ENCODE data around the gene PALM2AKAP2.

PALM2AKAP2 gene

GRCh38 chr9:109771796-109772531 is 8.0 kb upstream of the PALM2AKAP2 start:
- no peak for DNase-seq (ENCODE audit: low read depth, low spot score)

GRCh38 chr9:109775516-109775915 is 4.5 kb upstream of the PALM2AKAP2 start:
- DNase-seq (ENCODE audit: low read depth, low spot score) = no peak

- no peak for DNase-seq (ENCODE audit: low read depth, low spot score)
Measured at GRCh38 chr9:109776391-109776790, 3.6 kb upstream of the PALM2AKAP2 start.

GRCh38 chr9:109780453-109781033 is 545 bp downstream of the PALM2AKAP2 start:
- no peak for DNase-seq (ENCODE audit: low read depth, low spot score)

- DNase-seq (ENCODE audit: low read depth, low spot score) = no peak
Measured at GRCh38 chr9:109781086-109781485, 1.1 kb downstream of the PALM2AKAP2 start.

GRCh38 chr9:109781541-109782197 is 1.7 kb downstream of the PALM2AKAP2 start:
- DNase-seq (ENCODE audit: low read depth, low spot score) = no peak

GRCh38 chr9:109787735-109788134 is 7.7 kb downstream of the PALM2AKAP2 start:
- no peak for DNase-seq (ENCODE audit: low read depth, low spot score)

- no peak for DNase-seq (ENCODE audit: low read depth, low spot score)
Measured at GRCh38 chr9:109789556-109789955, 9.6 kb downstream of the PALM2AKAP2 start.

- DNase-seq (ENCODE audit: low read depth, low spot score) = no peak
Measured at GRCh38 chr9:109789971-109790370, 10.0 kb downstream of the PALM2AKAP2 start.

GRCh38 chr9:109791003-109791677 is 11.1 kb downstream of the PALM2AKAP2 start:
- no peak for DNase-seq (ENCODE audit: low read depth, low spot score)

- no peak for DNase-seq (ENCODE audit: low read depth, low spot score)
Measured at GRCh38 chr9:109791747-109792146, 11.7 kb downstream of the PALM2AKAP2 start.

- no peak for DNase-seq (ENCODE audit: low read depth, low spot score)
Measured at GRCh38 chr9:109792951-109793546, 13.1 kb downstream of the PALM2AKAP2 start.

- DNase-seq (ENCODE audit: low read depth, low spot score) = no peak
Measured at GRCh38 chr9:109793921-109794320, 13.9 kb downstream of the PALM2AKAP2 start.

- no peak for DNase-seq (ENCODE audit: low read depth, low spot score)
Measured at GRCh38 chr9:109794361-109795012, 14.5 kb downstream of the PALM2AKAP2 start.

- DNase-seq (ENCODE audit: low read depth, low spot score) = no peak
Measured at GRCh38 chr9:109795613-109796012, 15.6 kb downstream of the PALM2AKAP2 start.

- no peak for DNase-seq (ENCODE audit: low read depth, low spot score)
Measured at GRCh38 chr9:109796078-109796477, 16.1 kb downstream of the PALM2AKAP2 start.

GRCh38 chr9:109797006-109797405 is 17.0 kb downstream of the PALM2AKAP2 start:
- DNase-seq (ENCODE audit: low read depth, low spot score) = no peak

GRCh38 chr9:109797509-109797908 is 17.5 kb downstream of the PALM2AKAP2 start:
- no peak for DNase-seq (ENCODE audit: low read depth, low spot score)

- DNase-seq (ENCODE audit: low read depth, low spot score) = no peak
Measured at GRCh38 chr9:109799141-109799540, 19.1 kb downstream of the PALM2AKAP2 start.

- DNase-seq (ENCODE audit: low read depth, low spot score) = no peak
Measured at GRCh38 chr9:109799792-109800191, 19.8 kb downstream of the PALM2AKAP2 start.

- DNase-seq (ENCODE audit: low read depth, low spot score) = no peak
Measured at GRCh38 chr9:109801484-109801883, 21.5 kb downstream of the PALM2AKAP2 start.

Data from activated naive CD8-positive, alpha-beta T cell treated with anti-CD3 and anti-CD28 coated beads, Interleukin-2, amount 50 U/mL, for 16 hours (primary cell).